ENCODE measurements around the gene SDK1.

SDK1 gene

DNA sequence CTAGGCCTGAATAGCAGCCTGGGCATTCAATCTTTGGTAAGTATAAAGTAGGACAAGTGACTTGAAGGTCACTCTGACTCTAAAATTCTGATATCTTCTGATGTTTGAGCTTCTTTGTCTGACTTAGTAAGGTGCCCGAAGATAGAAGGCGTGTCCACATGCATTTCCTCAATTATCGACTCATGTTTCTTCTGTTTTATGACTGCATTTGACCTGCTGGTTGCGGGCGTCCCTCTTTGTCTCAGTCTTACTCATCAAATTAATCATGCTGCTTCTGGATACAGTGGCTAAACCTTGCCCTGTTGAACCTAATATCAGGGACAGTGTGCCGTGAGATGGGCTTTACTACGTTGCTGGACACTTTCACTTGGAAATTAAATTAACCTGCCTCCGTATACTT, 534.1 kb downstream of the SDK1 start:
- DNase-seq = no peak

DNA sequence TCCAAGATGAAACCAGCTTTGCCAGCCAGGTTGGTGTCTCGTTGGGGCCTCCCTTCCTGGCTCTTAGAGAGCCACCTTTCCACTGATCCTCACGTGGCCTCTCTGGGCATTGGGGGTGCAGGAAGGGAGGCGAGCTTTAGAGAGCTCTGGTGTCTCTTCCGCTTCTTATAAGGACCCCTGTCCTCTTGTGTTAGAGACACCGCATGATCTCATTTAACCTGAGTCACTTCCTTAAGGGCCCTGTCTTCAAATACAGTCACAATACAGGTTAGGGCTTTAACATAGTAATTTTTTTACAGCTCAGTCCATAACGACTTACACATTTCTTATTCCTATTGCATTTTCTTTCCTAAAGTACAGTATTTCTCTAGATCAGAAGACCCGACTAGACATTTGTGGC, 535.8 kb downstream of the SDK1 start:
- no peak for DNase-seq

DNA sequence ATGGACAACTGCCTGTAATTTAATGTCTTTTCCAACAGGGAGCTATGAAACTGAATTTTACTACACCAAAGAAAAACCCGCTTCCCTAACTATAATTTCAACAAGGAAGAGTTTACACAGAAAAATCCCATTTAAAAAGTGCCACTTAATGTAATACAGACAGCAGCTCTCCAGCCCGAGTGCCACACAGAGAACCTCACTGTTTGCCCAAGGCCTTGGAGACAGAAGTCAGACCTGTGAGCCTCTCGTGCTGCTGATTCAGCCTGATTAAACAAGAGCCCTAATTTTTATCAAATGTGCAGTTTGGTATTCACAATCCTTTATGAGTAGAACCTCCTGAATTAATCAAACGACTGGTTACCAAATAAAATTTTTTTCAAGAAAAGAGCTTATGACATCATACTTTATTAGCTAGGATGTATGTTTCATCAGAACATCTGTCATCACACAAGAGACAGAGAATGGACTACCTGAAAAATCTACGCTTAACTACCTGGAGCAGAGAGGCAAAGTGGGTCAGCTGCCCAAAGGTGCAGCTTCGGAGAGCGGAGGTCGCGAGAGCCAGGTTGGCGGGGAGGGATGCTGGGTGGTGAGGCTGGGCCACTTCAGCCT, 543.6 kb downstream of the SDK1 start:
- DNase-seq = no peak

DNA sequence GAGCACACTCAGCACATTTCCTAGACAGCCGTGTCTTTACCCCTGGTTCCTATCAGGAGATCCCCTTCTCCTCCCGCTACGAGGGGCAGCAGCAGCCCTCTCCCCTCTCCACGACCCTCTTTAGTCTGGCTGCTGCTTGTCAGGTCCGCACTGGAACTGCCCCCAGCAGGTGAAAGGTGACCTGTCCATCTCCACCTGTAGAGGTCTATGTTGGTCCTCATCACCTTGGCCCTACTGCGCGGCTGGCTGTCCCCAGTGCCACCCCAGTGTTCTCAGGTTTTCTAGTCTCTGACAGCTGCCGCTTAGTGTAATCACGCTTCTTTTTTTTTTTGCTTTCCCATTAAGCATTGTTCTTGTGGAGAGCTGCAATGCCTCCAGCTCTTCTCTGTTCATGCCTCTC, 545.7 kb downstream of the SDK1 start:
- no peak for DNase-seq

DNA sequence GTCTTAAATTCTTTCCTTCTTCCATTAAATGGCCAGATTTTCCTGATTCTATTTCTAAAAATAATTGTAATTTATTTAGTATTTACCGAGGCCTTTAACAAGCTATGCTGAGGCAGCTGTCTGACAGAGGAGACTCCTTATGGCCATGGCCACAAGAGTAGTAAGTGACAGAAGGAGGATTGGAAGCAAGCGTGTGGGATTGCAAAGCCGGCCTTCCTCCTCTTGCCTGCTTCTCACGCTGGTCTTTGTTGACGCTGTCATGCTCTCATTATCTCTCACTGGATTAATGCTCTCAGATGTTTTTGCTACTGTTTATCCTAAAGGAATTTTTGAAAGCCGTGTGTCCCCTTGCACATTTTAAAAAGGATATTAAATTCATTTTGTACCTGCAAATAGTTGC, 546.3 kb downstream of the SDK1 start:
- no peak for DNase-seq

DNA sequence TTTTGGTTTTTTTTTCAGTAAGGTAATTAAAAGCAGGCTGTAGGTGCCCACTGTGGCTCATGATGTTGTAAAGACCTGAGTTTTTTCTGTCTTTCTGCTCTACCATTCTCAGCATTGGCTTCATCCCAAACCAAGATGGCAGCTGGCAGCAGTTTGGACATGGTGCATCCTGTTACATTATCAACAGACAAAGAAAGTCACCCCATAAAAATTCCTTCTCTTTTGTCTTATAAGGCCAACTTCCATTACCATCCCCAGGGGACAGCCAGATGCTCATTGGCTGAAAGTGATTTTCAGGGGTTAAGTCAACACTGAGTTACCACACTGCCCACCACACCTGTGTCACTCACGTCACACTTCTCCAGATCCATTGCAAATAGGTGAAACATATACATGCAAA, 558.4 kb downstream of the SDK1 start:
- no peak for DNase-seq

DNA sequence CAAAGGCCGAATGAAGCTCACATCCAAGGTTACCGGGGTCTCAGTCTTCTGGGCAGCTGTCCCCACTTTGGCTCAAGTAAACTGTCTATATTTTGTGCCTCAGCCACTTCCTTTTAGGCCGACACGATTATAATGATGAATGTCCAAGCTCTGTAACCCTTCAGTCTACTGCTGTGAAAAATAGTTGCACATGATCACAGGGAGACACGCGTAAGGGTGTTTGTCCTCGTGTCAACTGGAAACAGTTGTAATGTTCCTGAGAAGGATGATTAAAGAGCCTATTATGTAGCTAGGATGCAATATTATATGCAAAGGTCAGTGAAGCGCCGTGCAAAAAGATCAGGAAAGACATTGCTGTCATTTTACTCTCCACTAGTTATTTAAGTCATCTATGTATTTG, 559.9 kb downstream of the SDK1 start:
- no peak for DNase-seq

DNA sequence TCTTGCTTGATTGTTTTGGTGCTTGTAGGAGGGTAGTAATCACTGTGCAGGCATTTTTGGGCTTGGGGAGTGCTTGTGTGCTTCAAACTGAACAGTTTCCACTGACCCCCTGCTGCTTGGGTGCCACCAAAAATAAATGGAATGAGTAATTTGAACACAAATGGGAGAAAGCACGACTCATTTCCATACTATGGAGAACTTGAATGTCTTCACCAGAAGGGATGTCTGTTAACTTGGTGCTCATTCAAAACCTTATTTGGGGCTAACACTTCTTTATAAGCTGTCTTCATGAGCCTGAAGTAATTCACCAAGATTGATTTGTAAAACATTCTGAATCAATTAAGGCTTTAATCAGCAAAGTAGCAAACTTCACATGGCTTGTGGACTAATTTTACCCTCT, 560.3 kb downstream of the SDK1 start:
- no peak for DNase-seq

DNA sequence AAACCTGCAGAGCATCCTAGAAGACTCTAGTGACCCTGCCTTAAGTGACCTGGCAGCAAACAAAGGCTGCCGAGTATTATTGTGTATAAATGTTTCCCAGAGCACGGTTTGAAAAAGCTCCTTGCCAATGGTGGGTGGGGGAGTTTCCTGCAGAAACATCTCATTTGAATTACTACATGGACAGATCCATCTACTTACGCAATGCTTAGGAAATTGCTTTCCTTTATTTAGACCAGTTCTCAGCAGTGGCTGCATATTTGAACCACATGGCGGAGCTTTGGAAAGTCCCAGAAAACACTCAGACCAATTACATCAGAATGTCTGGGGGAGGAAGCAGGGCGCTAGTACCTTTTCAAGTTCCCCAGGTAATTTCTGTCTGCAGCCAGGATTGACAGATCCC, 560.9 kb downstream of the SDK1 start:
- DNase-seq = no peak

DNA sequence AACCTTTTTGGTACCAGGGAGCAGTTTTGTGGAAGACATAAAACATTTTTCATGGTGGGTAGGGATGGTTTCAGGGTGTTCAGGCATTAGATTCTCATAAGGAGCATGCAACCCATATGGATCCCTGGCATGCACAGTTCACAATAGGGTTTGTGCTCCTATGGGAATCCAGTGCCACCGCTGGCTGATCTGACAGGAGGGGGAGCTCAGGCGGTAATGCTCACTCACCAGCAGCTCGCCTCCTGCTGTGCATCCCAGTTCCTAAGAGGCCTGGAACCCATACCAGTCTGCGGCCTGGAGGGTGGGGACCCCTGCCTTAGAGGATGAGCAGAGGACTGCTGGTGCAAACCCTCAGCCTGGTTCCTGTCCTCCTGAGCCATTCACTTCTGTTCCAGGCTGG, 561.7 kb downstream of the SDK1 start:
- no peak for DNase-seq

DNA sequence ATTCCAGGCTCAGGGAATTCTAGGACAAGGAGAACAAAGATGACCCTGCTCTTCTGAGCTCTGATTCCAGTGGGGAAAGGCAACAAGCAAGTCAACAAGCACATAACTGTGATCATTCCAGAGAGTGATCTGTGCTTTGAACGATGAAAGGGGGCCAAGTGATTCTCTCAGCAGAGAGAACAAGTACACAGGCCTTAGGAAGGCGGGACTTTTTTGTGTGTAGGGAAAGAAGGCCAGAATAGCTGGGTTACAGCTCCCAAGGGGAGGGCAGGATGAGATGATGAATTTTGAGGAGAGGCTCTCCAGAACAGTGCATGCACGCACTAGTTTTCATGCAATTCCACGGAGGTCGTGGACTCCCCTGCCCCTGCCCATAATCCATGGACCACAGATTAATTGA, 565.2 kb downstream of the SDK1 start:
- no peak for DNase-seq

DNA sequence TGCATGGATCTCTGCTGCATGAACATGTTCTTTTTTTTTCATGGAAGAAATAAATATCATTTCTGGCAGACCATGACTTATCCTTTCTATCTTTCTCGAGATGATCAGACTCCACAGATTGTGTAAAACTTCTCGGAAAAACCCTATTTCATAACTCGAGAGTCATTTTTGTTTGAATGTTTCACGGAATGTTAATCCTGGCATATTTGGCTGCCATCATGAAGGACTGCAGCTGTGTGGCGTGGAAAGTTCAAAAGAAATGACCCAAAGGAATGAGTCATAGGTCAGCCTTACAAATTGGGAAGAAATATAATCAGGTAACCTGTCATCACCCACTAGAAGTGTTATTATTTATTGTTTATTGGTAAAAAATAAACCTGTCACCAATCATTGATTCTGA, 566.8 kb downstream of the SDK1 start:
- no peak for DNase-seq

DNA sequence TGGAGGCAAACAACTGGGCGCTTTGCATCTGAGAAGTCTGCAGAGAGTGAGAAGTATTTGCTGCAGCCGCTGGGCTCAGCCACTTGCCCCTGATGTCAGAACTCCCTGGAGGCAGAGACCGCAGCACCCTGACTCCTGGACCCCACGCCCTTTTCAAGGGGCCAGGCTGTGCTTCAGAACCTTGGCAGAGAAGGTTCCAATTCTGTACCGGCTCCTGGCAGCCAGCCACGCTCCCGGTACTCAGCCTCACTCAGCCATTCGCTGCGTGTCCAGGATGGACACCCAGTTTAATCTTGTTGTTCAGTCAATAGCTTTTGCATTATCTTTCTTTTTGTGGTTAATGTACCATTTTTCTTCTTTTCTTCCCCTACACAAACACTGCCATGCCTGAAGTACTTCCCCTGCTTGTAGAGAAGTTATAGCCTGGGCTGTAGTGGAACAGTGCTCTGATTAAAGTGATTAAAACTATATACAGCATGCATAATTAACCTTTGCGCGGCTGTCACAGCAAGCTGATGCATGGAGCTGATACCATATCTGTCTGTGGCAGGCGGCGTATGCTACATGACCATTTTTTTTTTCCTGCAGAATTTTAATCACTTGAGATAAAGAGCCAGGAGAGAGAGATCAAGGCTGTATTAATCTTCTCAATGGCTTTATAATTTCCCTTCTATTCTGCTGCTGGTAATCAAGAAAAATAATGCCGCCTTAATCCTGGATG, 578.5 kb downstream of the SDK1 start:
- DNase-seq = peak; percentile 53

DNA sequence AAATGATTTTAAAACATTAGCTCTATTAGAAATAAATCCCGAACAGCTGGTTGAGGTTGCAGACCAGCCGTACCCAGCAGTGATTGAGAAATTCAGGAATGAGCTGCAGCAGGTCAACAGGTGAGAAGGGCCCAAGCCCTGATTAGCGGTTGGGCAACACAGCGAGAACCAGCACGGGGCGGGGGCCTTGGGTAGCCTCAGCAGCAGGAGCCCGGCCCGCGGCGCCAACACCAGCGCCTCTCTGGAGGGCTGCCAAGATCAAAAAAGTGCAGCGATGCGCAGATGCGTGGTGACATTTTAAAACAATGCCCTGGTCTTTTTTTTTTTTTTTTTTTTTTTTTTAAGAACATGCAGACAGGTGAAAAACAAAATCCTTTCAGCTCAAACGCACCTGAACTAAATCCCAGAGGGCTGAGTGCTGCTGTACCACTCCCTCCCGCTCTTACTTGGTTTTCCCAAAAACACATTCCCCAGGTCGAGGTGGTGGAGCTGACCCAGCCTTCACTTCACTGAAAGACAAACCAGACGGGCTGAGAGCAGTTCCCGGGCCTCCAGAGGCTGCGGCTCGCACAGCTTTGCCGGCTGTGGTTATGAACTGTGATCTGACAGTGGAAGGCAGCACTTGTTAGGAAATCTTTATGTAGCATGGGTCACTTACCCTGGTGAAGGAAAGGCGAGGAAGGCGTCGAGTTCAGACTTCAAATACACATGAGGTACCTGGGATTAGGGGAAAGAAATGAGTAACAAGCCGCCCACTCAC, 579.4 kb downstream of the SDK1 start:
- no peak for DNase-seq

DNA sequence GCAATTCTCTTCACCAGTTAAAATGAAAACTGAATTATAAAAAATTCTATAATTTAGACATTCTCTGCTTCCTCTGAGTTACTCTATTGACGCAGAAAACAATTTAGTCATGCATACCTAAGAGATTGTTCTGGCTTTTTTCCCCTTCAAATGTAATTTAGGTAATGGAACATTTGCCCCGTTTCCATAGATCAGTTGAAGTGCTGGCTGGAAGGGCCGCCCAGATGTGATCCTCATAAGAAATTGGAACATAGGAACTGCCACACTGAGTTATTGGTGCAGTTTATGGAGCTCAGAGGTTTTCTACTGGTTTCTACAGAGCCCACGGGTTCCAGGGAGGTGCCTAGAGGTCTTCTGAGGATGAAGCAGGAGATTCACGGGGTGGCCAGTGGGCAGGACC, 581.7 kb downstream of the SDK1 start:
- DNase-seq = no peak

DNA sequence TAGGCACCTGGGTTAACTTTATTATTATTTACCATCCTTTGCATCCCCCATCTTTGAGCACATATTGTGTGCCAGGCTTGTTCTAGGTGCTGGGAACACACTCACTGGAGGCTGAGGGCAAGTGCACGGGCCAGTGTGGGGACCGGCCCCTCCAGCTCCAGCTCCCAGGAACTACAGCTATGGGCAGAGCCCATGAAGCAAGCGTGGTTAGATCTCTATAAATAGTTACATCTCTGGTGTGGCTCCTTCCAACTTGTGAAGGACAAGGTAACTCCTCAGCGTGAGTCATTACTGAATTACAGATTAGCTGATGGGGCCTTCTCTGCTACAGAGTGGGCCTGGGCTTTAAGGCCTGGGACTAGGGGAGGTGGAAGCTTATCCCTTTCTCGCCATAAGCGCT, 583.5 kb downstream of the SDK1 start:
- DNase-seq = no peak

DNA sequence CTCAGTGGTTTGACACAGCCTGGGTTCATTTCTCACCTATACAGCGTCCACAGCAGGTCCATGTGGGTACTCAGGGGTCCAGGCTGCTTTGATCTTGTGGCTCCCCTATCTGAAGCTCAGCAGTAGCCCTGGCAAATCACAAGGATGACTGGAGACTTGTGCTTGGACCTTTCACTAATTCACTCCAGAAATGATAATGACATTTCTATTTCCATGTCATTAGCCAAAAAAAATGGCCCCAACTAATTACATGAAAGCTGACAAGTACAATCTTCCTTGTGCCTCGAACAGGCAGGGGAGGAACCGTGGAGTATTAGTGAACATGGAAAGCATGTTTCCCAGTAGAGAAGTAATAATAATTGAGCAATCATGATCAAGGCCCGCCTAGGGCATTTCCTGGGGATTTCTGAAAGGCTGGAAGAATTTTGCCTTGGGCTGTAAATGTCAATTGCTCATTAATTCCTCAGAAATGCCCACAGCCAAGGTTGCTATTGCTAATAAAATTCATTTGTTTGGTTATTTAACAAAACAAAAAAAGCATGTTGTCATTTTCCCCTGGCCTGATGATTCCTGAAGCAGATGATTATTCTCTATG, 586.1 kb downstream of the SDK1 start:
- DNase-seq = no peak

DNA sequence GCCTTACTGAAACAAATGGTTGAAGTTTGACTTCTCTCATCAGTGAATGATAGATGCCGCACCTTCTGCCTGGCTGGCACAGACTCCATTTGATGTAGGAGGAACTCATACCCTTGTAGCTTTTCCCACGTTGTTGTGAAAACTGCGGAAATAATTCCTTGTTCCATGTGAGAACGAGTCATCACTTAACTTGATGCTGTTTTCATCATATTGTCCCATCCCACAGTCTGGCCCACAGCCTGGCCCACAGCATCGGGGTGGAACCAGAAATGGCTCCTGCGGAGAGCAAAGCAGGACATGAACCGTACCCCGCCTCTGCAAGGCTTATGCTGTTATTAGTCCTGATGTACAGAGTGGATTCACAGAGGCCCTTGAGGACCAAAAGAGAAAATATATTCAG, 587.0 kb downstream of the SDK1 start:
- DNase-seq = no peak

DNA sequence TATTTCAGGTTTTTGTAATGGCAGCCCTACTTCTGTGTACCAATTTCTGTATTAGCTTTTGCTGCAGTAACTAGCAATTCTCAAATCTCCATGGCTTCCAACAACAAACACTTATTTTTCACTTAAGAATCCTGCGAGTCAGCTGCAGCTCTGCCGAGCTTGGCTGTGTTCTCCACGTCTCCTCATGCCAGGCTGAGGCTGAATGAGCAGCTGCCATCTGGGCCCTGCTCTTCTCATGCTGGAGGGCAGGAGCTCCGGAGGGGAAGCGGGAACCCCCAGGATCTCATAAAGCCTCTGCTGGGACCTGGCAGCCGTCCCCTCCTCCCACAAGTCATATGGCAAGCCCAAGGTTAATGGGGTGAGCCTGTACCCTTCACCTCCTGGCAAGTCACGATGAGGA, 591.1 kb downstream of the SDK1 start:
- no peak for DNase-seq

DNA sequence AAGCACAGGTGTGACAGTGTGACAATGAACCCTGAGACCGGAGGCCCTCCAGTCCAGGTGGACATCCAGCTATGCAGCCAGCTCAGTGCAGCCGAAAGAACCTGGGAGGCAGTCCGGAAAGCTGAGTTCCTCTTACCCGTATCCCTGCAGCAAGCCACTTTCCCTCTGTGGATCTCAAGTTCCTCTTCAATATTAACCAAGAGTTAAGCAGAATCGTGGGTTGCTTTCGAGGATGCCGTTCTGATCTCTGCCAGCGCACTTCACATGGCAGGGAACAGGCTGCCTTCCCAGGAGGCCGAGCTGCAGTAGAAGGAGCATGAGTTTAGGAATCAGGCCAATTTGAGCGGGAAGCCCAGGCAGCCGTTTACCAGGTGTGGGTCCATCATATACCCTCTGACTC, 591.6 kb downstream of the SDK1 start:
- no peak for DNase-seq

DNA sequence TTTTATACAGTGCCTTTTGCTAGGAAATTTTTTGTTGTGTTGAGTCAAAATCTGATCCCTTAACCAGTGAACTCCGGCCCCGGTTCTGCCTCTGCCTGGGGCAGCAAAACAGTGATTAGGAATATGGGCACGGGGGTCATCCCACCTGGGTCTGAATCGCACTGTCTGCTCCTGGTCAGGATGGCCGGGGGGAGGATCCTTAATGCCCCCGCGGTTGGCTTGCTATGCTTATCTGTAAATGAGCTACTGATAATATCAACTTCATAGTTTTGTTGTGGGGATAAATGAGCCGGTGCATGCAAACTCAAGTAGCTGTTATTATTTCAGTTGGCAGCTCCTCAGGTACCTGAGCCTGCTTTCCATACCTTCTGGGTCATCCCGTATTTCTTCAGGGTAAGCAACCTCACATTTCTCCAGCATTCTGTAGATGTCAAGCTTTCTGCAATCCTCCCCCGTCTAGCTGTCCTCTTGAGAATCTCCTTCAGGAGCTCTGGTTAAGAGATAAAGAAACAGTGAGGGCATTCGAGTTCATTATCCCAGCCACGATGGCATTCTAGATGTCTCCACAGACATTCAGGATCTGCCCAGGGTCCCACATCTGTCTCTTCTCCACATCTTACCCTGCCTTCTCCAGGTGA, 592.2 kb downstream of the SDK1 start:
- no peak for DNase-seq

DNA sequence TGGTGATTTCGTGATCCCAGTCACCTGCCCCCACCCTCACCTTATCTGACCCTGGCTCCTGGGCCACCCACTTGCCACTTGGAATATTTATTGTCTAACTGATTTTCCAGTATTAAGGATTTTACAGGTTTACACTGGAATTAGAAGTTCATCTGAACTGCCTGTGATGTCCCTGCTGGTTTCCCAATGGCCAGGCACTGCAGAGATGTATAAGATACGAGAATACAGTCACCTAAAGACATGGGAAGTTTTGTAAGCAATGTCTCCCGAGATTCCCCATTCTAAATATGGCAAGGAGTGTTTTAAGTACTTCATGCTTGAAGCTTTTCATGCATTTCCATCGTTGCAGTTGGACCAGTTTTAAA, 592.7 kb downstream of the SDK1 start:
- DNase-seq = no peak

DNA sequence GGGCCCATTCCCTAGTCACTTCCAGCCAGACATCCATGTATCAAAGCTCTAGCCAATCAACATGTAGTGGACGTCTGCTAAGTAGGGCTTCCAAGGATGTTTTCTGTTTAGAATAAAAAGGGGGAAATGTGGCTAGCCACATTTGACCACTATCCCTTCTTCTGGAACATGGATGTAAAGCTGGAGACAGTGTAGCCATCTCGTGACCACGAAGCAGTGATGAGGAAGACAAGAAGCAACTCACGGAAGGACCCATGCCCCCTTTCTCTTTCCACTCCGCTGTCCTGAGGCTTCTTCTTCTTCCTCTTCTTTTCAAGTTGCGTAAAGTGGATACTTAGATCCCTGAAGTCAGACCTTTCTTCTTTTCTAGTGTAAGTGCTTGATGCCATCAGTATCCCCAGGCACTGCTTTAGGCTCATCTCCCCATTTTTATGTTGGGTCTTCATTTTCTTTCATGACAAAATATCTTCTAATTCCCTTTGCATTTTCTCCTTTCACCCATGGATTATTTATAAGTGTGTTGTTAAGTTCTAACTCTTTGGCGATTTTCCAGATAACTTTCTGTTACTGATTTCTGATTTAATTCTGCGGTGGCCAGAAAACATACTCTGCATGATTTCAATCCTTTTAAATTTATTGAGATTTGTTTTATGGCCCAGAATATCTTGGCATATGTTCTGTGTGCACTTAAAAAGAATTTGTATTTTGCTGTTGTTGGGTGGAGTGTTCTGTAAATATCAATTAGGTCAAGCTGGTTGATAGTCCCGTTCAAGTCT, 594.5 kb downstream of the SDK1 start:
- no peak for DNase-seq
